HCT116 (cell line): Measurements from ENCODE around the gene GJA3.

Experiments used
- ATF3 ChIP-seq: IDR thresholded peaks from 2 replicates; pipeline ENCODE4 v1.6.1; 2012
- CBX3 ChIP-seq: IDR thresholded peaks from 2 replicates; pipeline ENCODE4 v1.6.1; 2012; ENCODE audit warnings: low read depth
- CTCF ChIP-seq, 3 experiments: fragments of 200-600 bp in 1 of 3; sonication (generic) in 1 of 3; IDR thresholded peaks in 2 of 3; conservative IDR thresholded peaks in 1 of 3; 2 replicates each; pipeline ENCODE4 v1.5.1; 2012 to 2017; ENCODE audit warnings: low read depth in 2 of 3, low read length in 2 of 3, antibody characterized with exemption in 1 of 3, borderline replicate concordance in 1 of 3, control low read depth in 1 of 3, mild to moderate bottlenecking in 1 of 3, mixed read lengths in 1 of 3, mixed run types in 1 of 3, moderate library complexity in 1 of 3; ENCODE audit not compliant: insufficient read depth in 1 of 3
- EZH2 ChIP-seq: fragments of 200-600 bp; sonication (generic); IDR thresholded peaks from 2 replicates; pipeline ENCODE4 v1.6.1; 2017; ENCODE audit warnings: antibody characterized with exemption, mixed run types
- EZH2phosphoT487 ChIP-seq: fragments of 200-600 bp; IDR thresholded peaks from 2 replicates; pipeline ENCODE4 v1.6.1; 2018; ENCODE audit warnings: antibody characterized with exemption, borderline replicate concordance
- FOSL1 ChIP-seq: IDR thresholded peaks from 2 replicates; pipeline ENCODE4 v1.6.1; 2012; ENCODE audit warnings: low read depth
- MAX ChIP-seq: IDR thresholded peaks from 2 replicates; pipeline ENCODE4 v1.6.1; 2012
- POLR2A ChIP-seq: IDR thresholded peaks from 2 replicates; pipeline ENCODE4 v1.7.0; 2011; ENCODE audit warnings: borderline replicate concordance; ENCODE audit not compliant: insufficient read depth, insufficient read length; ENCODE audit errors: extremely low read depth
- POLR2AphosphoS5 ChIP-seq: IDR thresholded peaks from 2 replicates; pipeline ENCODE4 v1.6.1; 2011; ENCODE audit warnings: mild to moderate bottlenecking, low read depth, low read length, moderate library complexity
- RAD21 ChIP-seq: IDR thresholded peaks from 2 replicates; pipeline ENCODE4 v1.6.1; 2012; ENCODE audit warnings: low read depth, mild to moderate bottlenecking
- REST ChIP-seq: IDR thresholded peaks from 2 replicates; pipeline ENCODE4 v1.6.1; 2012; ENCODE audit warnings: low read depth
- SP1 ChIP-seq: IDR thresholded peaks from 2 replicates; pipeline ENCODE4 v1.6.1; 2012; ENCODE audit warnings: low read depth
- ZFX ChIP-seq: fragments of 450-650 bp; IDR thresholded peaks from 2 replicates; pipeline ENCODE4 v1.6.1; 2017
- ZNF274 ChIP-seq: fragments of 200-500 bp; sonication (Bioruptor generic); IDR thresholded peaks from 2 replicates; pipeline ENCODE4 v1.6.1; 2014; ENCODE audit warnings: mild to moderate bottlenecking, low read depth, low read length, inconsistent platforms

- TF ChIP-seq MAX (no peak), CBX3 (no peak), CTCF (IDR thresholded peaks at IDR 0.05 in 2 of 3, conservative IDR thresholded peaks at IDR 0.05 in 1 of 3; ENCODE audit: borderline replicate concordance in 1 of 3, insufficient read depth in 1 of 3, low read depth in 2 of 3, low read length in 2 of 3) (no peak), POLR2A (no peak), RAD21 (no peak), ZNF274 (no peak), EZH2 (no peak), REST (no peak), ZFX (no peak), ATF3 (no peak), POLR2AphosphoS5 (no peak), SP1 (no peak), EZH2phosphoT487 (no peak), FOSL1 (no peak)
Observed at GRCh38 chr13:20130652-20131051, 30.2 kb downstream of the GJA3 start.
